Measurements from ENCODE around the gene USP36. TPM values are rescaled to one million over a fixed set of nuclear protein-coding genes. Genes with fewer than 3 reads are reported as not detected.

Gene USP36
- total and polyA plus RNA-seq, 4 donors, result 8.0 to 20.7 (median 10.5) TPM

DNA sequence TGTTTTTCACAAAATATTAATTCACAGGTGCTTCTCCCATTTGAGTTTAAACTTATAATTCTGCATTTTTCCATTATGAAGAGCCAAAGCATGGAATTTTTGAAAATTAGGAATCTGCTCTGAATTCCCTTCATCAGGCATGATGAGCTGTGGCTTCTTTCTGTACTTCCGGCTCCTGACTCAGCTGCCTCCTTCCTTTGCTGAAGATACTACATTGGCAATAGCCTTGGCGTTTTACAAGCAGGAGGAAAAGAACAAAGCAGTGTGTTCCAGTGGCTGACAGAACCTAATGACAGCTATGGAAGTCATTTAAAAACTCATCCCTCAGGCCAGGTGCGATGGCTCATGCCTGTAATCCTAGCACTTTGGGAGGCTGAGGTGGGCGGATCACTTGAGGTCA is 18.4 kb upstream of the USP36 start:
- H3K27ac ChIP-seq (ENCODE audit: low read depth in 1 of 2, low read length in 2 of 2), result no peak overlapping the region
- TF ChIP-seq FOXA1 (IDR thresholded peaks at IDR 0.05) (no peak), TAF1 (conservative IDR thresholded peaks at IDR 0.05) (no peak), EGR1 (IDR thresholded peaks at IDR 0.05; ENCODE audit: low read depth in 2 of 2) (no peak), JUND (IDR thresholded peaks at IDR 0.05) (no peak), REST (IDR thresholded peaks at IDR 0.05) (no peak), HNF4A (conservative IDR thresholded peaks at IDR 0.05) (no peak), SP1 (IDR thresholded peaks at IDR 0.05) (no peak), NR2F2 (IDR thresholded peaks at IDR 0.05) (no peak), ATF3 (IDR thresholded peaks at IDR 0.05) (no peak)
- TF ChIP-seq, protein P1, sequence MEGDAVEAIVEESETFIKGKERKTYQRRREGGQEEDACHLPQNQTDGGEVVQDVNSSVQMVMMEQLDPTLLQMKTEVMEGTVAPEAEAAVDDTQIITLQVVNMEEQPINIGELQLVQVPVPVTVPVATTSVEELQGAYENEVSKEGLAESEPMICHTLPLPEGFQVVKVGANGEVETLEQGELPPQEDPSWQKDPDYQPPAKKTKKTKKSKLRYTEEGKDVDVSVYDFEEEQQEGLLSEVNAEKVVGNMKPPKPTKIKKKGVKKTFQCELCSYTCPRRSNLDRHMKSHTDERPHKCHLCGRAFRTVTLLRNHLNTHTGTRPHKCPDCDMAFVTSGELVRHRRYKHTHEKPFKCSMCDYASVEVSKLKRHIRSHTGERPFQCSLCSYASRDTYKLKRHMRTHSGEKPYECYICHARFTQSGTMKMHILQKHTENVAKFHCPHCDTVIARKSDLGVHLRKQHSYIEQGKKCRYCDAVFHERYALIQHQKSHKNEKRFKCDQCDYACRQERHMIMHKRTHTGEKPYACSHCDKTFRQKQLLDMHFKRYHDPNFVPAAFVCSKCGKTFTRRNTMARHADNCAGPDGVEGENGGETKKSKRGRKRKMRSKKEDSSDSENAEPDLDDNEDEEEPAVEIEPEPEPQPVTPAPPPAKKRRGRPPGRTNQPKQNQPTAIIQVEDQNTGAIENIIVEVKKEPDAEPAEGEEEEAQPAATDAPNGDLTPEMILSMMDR (IDR thresholded peaks at IDR 0.05; ENCODE audit: low read depth, low read length, missing input control), result no peak
- TF ChIP-seq, protein P2, sequence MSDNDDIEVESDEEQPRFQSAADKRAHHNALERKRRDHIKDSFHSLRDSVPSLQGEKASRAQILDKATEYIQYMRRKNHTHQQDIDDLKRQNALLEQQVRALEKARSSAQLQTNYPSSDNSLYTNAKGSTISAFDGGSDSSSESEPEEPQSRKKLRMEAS (IDR thresholded peaks at IDR 0.05), result no peak
- no peaks in the 10 kb centered on the region for H3K4me1 ChIP-seq (ENCODE audit: control insufficient read depth in 4 of 4, insufficient read depth in 4 of 4, low read length in 3 of 4)
- H3K9me3 ChIP-seq (ENCODE audit: control insufficient read depth in 4 of 4, low read length in 3 of 4), result no peaks in the 10 kb centered on the region
- 80% methylated on average over 4 of the region's 4 CpGs for WGBS
- DNase-seq (ENCODE audit: low spot score), result no peak
- H3K4me3 ChIP-seq (ENCODE audit: low read depth in 1 of 3, low read length in 3 of 3), result no peak overlapping the region
- no peaks in the 10 kb centered on the region for H3K27me3 ChIP-seq (ENCODE audit: control insufficient read depth in 4 of 4, insufficient read depth in 4 of 4, low read length in 3 of 4)
- H3K9ac ChIP-seq (ENCODE audit: low read depth in 1 of 2, low read length in 2 of 2), result no peak overlapping the region
- peaks cover 0 to 1% (median 0%) of the 10 kb centered on the region in 4 donors for H3K36me3 ChIP-seq (ENCODE audit: control insufficient read depth in 4 of 4, insufficient read depth in 3 of 4, low read depth in 1 of 4, low read length in 3 of 4)

DNA sequence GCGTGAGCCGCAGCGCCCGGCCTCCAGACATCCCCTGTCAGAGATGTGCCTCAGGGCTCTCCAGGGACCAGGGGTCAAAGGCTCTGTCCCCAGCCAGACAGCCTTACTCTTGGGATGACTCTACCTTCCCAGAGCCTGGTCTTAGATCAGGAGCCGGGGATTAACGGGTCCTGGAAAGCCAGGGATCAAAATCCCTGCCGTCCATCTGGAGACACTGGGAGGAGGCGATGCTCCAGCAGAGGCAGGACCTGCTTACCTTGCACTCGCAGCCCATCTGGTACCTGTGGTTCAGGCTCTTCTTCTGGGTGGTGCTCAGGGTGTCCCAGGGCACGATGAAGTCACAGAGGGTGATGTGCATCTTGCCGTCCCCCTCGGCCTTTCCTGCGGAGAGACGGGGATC is 16.7 kb upstream of the USP36 start:
- WGBS, result 89% methylated on average over 14 of the region's 14 CpGs

DNA sequence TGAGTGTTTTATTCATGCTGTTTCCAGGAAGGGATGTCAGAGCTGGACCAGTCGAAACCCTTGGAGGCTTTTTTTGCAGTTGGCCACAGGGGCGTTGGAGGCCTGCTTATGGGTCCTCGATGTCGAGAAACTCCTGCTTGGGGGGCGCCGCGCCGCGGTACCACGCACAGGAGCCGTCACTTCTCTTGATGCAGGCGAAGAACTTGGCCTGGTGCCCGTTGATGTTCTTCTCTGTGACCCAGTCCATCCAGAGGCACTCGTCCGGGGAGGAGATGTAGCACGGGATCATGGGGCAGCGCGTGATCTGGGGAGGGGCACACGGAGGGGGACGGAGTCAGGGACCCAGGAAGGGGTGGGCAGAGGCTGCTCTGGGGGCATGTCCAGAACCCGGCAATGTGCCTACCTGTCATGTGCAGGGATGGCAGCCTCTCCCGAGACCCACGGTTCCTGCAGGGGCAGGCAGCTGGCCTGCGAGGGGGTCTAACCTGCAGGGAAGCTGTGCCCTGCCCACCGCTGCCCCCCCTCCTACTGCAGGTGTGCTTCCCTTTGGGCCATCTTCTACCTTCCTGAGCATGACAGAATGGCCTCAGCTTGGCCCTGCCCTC is 15.0 kb upstream of the USP36 start:
- Histone ChIP-seq H3K27me3 (ENCODE audit: control insufficient read depth in 4 of 4, insufficient read depth in 4 of 4, low read length in 3 of 4) (no peaks in the 10 kb centered on the region), H3K4me1 (ENCODE audit: control insufficient read depth in 4 of 4, insufficient read depth in 4 of 4, low read length in 3 of 4) (no peaks in the 10 kb centered on the region), H3K27ac (ENCODE audit: low read depth in 1 of 2, low read length in 2 of 2) (no peak overlapping the region), H3K36me3 (ENCODE audit: control insufficient read depth in 4 of 4, insufficient read depth in 3 of 4, low read depth in 1 of 4, low read length in 3 of 4) (peaks cover 0 to 2% (median 0%) of the 10 kb centered on the region in 4 donors), H3K4me3 (ENCODE audit: low read depth in 1 of 3, low read length in 3 of 3) (no peak overlapping the region), H3K9me3 (ENCODE audit: control insufficient read depth in 4 of 4, low read length in 3 of 4) (no peaks in the 10 kb centered on the region), H3K9ac (ENCODE audit: low read depth in 1 of 2, low read length in 2 of 2) (no peak overlapping the region)
- 93% methylated on average over 25 of the region's 25 CpGs for WGBS
- no peak for DNase-seq (ENCODE audit: low spot score)
- TF ChIP-seq EGR1 (IDR thresholded peaks at IDR 0.05; ENCODE audit: low read depth in 2 of 2) (no peak), HNF4A (conservative IDR thresholded peaks at IDR 0.05) (no peak), RXRA (IDR thresholded peaks at IDR 0.05) (no peak), GABPA (IDR thresholded peaks at IDR 0.05 in 1 of 2, conservative IDR thresholded peaks at IDR 0.05 in 1 of 2) (no peak), NR2F2 (IDR thresholded peaks at IDR 0.05) (no peak), ZBTB33 (IDR thresholded peaks at IDR 0.05) (no peak)
- TF ChIP-seq, protein P1 (IDR thresholded peaks at IDR 0.05; ENCODE audit: low read depth, low read length, missing input control), result no peak

More for the DNA sequence above, 16.7 kb upstream of the USP36 start:
- Histone ChIP-seq H3K27me3 (ENCODE audit: control insufficient read depth in 4 of 4, insufficient read depth in 4 of 4, low read length in 3 of 4) (no peaks in the 10 kb centered on the region), H3K4me1 (ENCODE audit: control insufficient read depth in 4 of 4, insufficient read depth in 4 of 4, low read length in 3 of 4) (no peaks in the 10 kb centered on the region), H3K36me3 (ENCODE audit: control insufficient read depth in 4 of 4, insufficient read depth in 3 of 4, low read depth in 1 of 4, low read length in 3 of 4) (peaks cover 0 to 2% (median 0%) of the 10 kb centered on the region in 4 donors), H3K9ac (ENCODE audit: low read depth in 1 of 2, low read length in 2 of 2) (no peak overlapping the region), H3K4me3 (ENCODE audit: low read depth in 1 of 3, low read length in 3 of 3) (no peak overlapping the region), H3K27ac (ENCODE audit: low read depth in 1 of 2, low read length in 2 of 2) (no peak overlapping the region), H3K9me3 (ENCODE audit: control insufficient read depth in 4 of 4, low read length in 3 of 4) (no peaks in the 10 kb centered on the region)
- TF ChIP-seq HNF4A (conservative IDR thresholded peaks at IDR 0.05) (no peak), HNF4G (IDR thresholded peaks at IDR 0.05) (no peak), GABPA (IDR thresholded peaks at IDR 0.05 in 1 of 2, conservative IDR thresholded peaks at IDR 0.05 in 1 of 2) (no peak), SP1 (IDR thresholded peaks at IDR 0.05) (no peak)
- DNase-seq (ENCODE audit: low spot score), result no peak
